Measurements from ENCODE around the gene KLC1.

Gene KLC1

DNA sequence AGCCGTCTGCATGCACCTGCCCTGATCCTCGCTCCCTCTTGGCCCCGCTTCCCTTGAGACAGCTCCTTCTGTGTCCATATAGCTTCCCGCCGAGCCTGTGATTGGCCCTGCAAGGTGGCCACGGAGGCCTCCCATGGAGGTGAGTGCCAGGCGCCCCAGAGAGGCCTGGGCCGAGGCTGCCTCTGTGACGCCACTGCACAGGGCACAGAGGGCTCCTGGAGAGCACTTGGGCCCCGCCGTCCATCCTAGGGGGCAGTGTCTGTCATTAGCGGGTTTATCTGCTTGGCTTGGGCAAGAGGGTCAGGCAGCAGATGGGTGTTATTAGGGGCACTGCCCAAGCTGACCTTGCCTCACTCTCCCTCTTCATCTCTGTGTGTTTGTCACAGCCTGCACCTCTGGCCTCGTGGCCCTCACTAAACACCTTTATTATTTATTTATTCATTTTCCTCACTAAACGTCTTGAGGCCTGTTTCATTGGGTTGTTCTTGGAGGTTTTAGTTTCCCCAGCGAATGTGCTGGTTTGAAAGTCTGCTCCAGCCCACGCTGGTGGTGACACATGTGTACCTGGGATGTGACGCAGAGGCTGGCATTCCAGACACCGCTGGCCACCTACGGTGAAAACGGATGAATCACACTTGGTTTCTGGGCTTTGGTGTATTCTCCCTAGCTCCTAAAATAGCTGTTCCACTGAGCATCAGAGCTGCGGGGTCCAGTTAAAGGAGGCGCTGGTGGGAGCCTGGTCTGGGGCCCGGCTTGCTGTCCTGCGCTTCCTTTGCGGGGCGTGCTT, 92.5 kb downstream of the KLC1 start:
- no peak for DNase-seq (ENCODE audit: low read depth in 2 of 2)

DNA sequence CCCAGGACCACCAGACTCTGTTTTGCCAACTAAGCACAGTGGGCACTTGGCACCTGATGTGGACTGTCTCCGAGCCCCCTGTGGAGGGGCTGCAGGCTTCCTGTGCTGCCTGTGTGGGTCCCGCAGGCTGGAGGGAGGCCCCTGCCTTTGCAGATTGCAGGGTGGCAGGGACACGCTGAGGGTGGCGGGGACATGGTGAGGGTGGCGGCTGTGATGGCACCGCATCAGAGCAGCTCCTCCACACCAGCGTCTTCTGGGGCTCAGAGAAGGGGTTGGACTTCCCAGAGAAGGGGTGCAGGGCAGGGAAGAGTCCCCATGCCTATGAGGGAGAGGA, 94.7 kb downstream of the KLC1 start:
- DNase-seq (ENCODE audit: low read depth in 2 of 2) = no peak

DNA sequence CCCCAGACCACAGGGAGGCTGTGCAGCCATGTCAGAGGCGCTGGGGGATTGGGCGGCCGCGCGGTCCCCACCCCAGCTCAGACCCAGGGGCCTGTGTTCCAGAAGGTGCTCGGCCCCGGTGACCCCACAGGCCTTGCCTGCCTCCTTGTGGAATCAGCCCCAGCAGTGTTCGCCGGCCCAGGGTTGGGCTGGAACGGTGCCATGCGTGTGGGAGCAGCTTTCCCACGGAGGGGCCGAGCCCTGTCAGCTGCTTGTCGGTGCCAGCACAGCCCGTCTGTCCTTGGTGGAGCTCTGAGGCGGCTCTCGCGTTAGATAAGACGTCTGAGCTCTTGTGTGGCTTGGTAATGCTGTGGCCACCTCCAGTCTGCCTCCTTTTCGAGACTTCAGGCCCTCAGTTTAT, 95.1 kb downstream of the KLC1 start:
- no peak for DNase-seq (ENCODE audit: low read depth in 2 of 2)

- no peak for DNase-seq (ENCODE audit: low read depth in 2 of 2)
These were observed 96.1 kb downstream of the KLC1 start for GRCh38 chr14:103725001-103725682.

GRCh38 chr14:103725739-103726395, 96.9 kb downstream of the KLC1 start:
- no peak for DNase-seq (ENCODE audit: low read depth in 2 of 2)

- DNase-seq (ENCODE audit: low read depth in 2 of 2) = no peak
These were observed 97.5 kb downstream of the KLC1 start for GRCh38 chr14:103726474-103726873.

- DNase-seq (ENCODE audit: low read depth in 2 of 2) = no peak
These were observed 98.4 kb downstream of the KLC1 start for GRCh38 chr14:103727313-103727980.

DNA sequence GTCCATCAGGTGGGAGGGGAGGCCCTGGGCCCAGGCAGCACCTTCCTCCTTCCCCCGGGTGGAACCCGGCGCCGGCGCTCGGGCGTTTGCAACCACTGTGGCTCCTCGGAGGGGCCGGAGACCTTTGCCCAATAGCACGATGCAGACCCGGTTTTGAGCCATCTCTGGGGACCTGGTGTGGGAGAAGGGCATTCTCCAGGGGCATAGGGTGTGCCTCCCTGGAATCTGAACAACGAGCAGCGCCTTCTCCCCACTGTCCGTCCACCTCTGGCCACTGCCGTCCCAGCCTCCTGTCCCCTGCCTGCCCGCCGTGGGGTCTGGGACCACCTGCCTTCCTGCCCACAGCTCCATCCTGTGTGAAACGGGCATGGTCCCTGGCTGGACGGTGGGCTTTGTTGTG, 99.1 kb downstream of the KLC1 start:
- DNase-seq (ENCODE audit: low read depth in 2 of 2) = no peak

GRCh38 chr14:103728721-103729120, 99.7 kb downstream of the KLC1 start:
- no peak for DNase-seq (ENCODE audit: low read depth in 2 of 2)

DNA sequence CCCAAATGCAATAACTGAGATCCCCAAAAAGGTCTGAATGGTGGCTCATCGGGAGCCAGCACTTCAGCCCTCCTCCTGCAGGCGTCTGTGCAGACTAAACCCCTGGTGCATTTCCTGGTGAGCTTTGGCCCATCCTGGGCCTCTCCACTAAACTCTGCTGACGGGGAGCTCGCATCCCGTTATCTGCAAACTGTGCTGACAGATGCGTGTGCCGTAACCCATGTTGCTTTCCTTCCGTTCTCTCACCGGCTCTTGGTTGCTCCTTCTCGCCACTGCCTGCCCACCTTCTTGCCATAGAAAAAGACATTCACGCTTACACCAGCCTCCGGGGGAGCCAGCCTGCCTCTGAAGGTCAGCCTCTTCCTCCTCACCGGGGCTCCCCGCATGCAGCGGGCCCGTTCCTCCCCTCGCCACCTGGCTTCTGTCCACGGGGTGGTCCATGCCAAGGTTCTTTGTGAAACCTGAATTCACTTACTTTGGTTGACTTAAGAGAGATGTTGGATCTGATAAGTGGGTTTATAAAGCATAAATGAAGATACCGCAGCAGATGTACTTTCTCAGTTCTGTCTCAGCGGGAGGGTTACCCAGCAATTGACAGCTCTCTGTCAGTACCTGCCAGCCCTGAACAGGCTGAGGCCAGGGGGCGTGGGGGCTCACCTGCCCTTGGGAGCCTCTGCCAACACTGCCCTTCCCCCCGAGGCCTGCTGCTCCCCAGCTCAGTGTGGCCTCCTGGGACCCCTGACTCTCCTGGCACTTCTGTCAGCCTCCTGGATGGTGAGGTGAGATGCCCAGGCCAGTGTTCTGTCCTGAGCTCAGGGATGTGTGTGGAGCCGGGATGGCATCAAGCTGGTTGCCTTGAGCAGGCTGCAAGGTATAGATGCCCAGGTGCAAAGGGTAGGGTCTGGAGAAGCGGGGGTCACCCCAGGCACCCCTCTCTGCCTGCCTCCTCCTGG, 100.8 kb downstream of the KLC1 start:
- DNase-seq (ENCODE audit: low read depth in 2 of 2) = no peak

DNA sequence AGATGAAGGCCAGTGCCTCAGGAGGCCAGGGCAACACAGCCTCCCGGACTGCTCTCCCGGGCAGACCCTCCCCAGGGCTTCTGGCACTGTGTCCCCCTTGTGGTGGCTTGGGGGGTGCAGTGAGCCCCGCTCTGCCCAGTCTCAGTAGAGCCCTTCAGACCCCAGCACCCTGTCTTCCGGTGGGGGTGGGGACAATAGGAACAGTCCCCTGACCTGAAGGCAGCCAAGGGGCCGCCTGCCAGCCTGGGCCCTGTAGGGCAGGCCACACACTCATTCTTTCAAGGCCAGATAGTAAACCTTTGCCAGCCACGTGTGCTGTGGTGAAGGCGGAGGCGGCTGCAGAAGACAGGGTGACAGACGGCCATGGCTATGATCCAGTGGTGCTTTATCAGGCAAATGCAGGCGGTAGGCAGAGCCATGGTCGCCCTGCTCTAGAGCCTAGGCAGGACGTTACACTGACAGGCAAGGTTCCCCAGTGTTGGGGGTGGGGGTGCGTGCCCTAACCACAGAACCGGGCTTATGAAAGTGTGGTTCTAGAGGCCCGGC, 101.6 kb downstream of the KLC1 start:
- DNase-seq (ENCODE audit: low read depth in 2 of 2) = no peak

DNA sequence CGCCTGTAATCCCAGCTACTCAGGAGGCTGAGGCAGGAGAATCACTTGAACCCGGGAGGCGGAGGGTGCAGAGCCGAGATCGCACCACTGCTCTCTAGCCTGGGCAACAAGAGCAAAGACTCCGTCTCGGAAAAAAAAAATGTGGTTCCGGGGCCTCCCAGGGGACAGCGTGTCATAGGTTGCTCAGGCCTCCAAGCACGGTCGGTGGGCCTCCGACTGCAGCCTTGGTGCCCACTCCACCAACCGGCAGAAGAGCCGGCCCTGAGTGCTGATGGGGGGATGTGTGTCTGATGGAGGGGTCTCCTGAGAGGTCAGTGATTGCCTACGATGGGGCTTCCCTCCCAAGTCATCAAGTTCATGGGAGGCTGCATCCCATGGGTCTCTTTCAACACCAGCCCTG, 102.5 kb downstream of the KLC1 start:
- no peak for DNase-seq (ENCODE audit: low read depth in 2 of 2)

DNA sequence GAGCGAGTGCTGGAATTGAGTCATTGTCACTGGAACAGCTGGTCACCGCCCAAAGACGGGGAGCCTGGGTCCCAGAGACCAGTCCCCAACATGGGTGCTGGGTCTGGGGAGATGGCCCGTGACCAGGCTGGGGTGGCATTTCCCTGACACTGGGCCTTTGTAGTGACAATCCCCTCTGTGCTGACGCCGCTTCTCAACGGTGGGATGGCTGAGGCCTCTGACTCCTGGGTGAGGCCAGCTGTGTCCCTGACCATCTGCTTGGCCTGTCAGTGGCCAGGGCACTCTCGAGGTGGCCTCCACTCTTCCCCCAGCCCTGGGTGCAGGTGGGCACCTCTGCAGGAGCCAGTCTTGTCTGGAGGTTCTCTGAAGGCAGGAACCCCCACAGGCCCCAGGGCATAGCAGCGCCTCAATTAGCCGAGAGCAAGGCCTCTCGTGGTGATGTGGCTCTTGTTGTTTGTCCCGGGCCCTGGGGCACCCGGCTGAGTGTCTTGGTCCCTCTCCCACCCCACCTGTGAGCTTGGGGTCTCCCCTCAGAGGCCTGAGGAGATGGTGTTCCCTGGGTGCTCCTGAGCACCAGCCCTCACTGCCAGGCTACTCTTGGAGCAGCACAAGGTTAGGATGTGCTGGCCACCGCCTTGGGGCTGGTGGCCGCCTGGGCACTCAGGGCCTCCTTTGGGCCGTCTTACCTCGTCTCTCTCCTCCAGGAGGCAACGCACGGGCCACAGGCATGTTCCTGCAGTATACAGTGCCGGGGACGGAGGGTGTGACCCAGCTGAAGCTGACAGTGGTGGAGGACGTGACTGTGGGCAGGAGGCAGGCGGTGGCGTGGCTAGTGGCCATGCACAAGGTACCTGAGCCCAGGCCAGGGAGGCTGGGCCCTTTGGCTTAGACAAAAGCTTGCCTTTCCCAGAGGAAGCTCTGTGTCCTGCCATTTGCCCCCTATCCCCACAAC, 103.2 kb downstream of the KLC1 start:
- DNase-seq (ENCODE audit: low read depth in 2 of 2) = no peak

DNA sequence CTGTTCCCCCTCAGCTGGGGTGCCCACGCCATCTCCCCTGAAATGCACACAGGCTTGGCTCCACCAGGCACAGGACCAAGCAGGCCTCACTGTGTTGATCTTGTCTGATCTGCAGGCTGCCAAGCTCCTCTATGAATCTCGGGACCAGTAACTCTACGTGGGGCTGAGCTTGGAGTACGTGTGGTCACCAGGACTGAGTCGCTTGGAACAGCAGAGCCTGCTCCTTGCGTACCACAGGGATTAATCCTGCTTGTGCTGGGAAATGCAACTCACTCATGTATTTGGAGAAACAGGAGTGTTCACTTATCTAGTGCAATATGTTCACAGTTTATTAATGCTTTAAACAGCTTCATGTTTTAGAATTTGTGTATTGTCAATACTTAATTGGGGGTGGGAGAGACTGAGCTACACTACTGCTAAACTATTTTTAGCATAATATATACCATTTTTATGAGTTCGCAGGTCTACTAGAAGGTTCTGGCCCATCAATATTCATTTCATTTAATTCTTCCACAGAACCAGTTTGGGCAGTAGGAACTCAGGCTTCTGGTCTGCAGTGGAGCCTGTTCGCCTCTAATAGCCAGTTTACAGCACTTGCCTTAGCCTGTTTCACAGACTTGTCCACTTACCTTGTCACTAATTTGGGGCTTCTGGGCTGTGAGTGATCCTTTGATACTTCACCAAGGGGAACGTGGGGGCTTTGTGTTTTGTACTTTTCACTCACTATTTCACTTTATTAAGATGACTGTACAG, 104.0 kb downstream of the KLC1 start:
- DNase-seq (ENCODE audit: low read depth in 2 of 2) = no peak

- DNase-seq (ENCODE audit: low read depth in 2 of 2) = no peak
These were observed 104.6 kb downstream of the KLC1 start for GRCh38 chr14:103733651-103734050.

DNA sequence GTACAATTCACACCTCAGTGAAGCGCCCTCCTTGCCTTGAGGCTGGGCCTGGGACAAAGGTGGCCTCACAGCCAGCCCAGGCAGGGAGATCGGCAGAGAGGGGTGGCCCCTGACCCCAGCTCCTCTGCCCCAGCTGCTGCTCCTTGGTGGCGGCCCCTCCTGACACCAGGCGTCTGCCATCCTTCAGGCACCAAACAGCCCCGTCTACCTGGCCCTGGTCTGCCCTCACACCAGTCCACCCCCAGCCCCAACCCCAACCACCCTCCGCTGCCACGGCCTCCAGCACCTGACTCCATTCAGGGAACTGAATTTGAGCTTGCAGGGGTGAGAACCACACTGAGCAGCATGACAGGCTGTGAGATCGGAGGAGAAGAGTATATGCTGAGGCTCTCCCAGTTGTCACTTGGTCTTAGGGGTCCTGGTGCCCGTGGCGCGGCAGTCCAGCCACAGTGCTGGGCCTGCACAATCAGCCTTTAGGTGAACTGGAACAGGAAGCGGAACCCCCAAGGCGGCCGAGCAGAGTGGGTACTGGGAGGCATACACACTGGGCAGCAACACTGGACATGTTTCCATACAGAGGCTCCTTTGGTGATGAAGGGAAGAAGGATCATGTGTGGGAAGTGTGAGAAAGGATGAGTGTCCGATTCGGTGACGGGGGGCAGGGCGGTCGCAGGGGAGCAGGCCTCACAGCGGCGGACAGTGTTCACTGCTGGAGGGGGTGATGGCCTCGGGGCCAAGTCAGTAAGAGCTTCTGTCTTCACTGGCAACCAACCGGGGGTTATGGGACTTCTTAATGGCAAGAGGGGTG, 105.3 kb downstream of the KLC1 start:
- DNase-seq (ENCODE audit: low read depth in 2 of 2) = no peak

DNA sequence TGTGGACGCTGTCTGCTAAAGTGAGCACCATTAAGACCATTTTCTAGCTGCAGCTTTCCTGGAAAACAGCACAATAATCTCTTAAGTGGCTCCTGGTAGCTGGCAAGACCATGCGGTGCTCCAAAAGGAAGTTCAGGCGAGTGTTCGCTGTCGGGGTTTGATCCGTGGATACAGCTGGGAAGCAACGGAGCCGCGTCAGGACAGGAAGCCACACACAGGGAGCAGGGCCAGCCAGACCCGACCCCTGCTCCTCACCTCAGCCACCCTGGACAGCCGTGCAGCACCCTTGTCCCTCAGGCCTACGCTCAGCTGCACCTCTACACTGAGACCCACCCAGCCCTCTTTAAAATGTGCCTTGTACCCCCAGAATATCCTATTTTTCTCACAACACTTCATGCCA, 106.0 kb downstream of the KLC1 start:
- no peak for DNase-seq (ENCODE audit: low read depth in 2 of 2)

GRCh38 chr14:103735439-103735814, 106.4 kb downstream of the KLC1 start:
- DNase-seq (ENCODE audit: low read depth in 2 of 2) = no peak
